Stimulated activated CD8-positive, alpha-beta memory T cell treated with anti-CD3 and anti-CD28 coated beads, Interleukin-15, amount 100 ng/mL, for 24 hours (primary cell): Measurements from ENCODE around the gene ZACN.
"Not testable (repeated sequence)": the region's sequence is repeated elsewhere in the genome, so short reads cannot be mapped to it uniquely, and the experiment has no call there.

Experiments
- DNase-seq: peaks from one replicate; pipeline ENCODE4 v3.0.0-alpha.2; 2020; ENCODE audit warnings: low read depth

The ZACN gene

DNA sequence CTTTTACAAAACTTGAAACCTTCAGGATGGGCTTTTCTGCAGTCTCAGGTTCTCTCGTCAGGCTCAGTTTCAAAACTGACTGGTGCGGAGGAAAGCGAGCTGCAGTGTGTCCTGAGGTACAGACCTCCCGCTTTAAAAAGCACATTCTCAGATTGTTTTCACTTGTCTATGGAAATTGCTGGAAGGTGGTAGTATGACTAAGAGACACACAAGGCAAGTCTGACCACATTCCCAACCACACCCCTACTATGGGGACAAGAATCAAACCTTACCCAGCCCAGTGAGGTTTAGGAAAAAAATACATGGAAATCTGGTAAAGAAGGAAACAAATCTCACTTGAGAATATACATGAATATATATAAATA is 24.9 kb upstream of the ZACN start:
- DNase-seq: no peak

DNA sequence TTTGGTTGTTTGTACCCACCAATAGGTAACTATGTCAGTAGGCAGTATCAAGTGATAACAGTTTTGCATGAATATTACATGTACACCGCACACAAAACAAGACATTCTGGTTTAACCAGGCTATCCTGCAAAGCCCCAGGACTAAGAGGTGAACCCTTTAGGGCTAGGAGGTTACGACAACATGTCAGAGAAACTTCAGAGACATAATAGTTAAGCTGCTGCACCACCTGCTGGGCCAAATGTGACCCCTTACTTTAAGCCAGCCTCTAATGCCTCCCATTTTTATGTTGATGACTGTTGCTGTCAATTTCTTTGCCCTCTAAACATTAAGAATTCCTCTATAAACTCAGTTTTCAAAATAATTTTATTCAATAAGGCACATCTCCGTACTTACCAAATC is 22.1 kb upstream of the ZACN start:
- DNase-seq: no peak

DNA sequence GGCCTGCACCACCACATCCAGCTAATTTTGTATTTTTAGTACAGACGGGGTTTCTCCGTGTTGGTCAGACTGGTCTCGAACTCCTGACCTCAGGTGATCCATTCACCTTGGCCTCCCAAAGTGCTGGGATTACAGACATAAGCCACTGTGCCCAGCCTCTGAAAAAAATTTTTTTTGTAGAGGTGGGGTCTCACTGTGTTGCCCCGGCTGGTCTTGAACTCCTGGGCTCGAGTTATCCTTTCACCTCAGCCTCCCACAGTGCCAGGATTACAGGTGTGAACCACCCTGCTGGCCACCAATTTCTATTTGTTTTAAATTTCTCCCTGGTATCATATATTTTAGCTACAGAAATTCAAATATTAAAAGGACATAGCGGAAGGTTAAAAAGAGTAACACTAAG is 20.7 kb upstream of the ZACN start:
- DNase-seq: not testable (repeated sequence)

DNA sequence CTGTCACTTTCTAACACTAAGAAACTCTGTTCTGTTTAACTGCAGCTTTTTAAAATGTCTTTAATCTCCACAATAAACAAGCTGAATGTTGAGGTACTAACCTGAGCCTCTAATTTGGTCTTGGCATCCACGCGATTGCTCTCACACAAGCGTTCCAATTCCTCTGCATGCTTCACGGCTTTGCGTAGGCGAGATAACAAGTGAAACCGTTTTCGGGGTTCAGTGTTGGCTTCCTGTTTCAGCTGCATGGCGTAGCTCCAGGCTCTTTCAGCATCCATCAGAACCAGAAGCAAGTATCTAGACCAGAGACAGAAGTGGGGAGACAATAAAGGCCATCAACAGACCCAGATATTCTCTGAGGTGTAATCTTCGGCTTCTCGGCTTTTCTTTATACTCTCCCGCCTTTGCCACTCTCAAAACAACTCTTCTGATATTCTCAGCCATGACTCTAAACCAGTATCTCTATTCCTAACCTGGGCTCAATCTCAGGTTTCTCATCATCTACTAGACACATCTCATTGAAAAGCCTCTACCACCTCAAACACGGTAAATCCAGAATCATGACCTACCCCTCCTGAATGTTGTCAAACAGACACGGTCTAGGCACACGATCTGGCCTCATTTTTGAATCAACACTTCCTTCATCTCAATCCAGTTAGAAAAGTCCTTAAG is 15.0 kb upstream of the ZACN start:
- no peak for DNase-seq

DNA sequence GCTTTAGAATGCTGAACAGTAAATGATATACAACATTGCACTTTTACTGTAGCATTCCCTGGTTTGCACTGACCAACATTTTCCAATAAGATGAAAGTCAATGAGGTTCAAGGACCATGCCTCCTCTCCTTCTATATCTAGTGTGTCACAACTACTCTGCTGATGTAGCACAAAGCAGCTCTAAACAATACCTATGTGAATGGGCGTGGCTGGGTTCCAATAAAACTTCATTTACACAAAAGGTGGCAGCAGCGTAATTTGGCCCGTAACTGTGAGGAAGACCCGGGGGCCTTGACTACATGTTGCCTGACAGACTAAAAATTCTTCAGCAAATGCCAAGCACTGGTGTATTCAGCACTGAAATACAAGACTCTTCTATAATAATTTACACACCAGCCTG is 13.2 kb upstream of the ZACN start:
- no peak for DNase-seq

DNA sequence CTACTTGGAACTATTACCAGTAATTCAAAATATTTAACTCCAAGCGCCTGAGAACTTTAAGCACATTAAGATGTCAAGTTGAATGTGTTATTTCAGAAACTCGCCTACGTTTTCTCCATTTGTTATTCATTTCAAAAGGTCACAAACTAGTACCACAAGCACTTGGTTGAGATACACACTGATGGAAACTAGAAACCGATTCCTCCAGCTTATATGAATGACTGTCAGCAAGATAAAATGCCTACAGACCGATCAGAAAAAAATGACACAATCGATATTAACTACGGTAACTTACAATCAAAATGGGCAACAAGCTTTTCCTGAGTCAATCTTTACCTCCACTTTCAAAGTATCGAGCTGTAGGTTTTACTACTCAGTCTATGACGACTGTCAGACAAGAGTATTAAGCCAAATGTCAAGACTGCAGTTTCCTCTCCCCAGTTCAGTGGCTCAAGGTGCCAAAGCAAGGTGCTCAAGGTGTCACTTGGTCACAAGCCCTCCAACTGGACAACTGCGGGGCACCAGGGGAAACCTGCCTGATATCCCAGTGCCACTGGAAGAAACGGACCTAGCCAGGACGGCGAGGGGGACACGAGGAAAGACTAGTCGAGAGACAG is 7.3 kb upstream of the ZACN start:
- no peak for DNase-seq

DNA sequence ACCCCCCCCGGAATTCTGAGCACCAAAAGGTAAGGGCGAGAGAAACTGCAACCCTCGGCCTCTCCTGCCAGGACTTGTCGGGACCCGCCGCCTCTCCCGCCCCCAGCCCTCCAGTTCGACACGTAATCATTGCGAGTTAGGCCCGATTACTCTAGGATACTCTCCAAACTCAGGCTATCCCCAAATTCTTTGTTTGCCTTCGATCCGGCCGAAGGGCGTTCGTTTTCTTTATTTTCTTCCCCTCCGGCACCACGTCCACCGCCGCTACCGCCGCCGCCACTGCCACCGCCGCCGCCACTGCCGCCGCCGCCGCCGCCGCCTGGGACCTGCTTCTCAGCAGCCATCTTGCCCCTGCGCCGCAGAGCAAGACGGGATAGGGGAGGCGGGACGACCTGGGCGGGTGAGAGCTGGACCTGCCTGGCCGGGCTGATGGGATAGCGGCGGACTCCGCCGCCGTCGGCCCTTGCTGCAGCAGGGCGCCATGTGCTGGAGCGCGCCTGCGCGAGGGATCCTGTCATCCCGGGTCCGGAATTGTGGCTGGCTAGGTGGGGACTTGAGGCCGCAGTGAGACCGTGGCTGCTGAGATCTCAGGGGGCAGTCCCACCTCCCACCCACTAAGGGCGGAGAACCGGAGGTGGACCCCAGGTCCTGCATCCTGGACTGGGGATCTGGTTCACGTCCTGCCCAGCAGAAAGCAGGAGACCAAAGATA is 6.7 kb upstream of the ZACN start, which contains the start of gene SRP68:
Gene SRP68 (minus strand): TSS at position 370 of the 711 bp plus-strand sequence. CDS start 26 bp downstream, at position 344.
- peak; percentile 61 for DNase-seq

DNA sequence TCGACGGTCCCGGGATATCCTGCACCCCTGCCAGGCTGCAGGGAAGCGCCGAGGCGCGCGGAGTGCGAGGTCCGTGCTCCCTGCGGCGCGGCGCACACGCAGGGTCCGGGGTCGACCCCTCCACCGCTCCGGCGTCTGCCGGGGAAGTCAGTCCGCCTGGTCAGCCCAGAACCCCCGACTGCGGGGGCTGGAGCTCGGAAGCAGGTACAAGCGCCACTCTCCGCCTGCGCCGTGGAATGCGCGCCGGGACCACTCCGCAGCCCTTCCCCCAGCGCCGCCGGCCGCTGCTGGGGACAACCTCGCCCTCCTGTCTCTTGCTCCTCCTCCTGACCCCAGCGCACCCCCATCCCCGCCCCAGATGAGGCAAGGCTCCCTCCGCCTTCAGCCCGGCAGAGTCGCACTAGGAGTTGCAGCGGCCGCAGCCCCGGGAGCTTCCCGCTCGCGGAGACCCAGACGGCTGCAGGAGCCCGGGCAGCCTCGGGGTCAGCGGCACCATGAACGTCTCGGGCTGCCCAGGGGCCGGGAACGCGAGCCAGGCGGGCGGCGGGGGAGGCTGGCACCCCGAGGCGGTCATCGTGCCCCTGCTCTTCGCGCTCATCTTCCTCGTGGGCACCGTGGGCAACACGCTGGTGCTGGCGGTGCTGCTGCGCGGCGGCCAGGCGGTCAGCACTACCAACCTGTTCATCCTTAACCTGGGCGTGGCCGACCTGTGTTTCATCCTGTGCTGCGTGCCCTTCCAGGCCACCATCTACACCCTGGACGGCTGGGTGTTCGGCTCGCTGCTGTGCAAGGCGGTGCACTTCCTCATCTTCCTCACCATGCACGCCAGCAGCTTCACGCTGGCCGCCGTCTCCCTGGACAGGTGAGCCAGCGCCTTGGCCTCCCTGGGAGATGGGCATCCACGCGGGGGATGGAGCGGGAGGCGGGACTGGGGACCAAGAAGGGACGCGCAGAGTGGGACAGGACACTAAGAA is 4.3 kb upstream of the ZACN start, which contains the start of gene GALR2:
Gene GALR2 (plus strand): TSS at position 392 of the 974 bp plus-strand sequence. CDS start 103 bp downstream, at position 495.
- DNase-seq: no peak

DNA sequence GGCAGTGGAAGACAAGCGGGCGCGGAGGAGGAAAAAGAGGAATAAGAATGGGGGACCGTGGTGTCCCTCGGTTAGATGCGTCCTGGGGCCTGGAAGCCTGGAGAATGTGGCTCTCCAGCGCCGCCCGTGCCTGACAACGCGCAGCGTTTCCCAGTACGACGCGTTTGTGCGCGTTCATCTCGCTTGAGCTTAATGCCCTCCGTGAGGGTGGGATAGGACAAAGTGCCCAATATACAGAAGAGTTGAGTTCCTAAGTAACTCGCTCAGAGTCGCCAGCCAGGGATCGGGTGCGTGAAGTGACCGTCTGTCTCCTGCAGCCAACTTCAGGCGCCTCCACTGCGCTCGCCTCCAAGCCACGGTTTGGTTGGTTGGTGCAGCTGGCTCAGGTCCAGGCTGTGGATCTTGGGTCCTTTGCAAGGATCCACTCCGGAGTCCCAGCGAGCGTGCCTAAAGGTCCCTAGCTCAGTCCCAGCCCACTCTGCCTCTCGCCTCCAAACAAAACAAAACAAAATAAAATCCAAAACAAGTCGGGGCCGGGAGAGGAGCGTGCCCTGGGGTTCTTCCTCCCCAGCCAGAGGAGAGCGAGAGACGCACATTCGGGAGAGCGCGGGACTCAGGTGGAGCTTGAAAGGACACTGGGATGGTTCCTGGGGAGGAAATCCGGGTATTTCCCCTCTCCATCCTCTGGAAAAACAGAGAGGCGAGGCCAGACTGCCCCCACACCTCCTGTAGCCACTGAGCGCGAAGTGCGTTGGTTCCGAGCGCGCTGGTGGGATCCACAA is 3.4 kb upstream of the ZACN start:
- DNase-seq: no peak

DNA sequence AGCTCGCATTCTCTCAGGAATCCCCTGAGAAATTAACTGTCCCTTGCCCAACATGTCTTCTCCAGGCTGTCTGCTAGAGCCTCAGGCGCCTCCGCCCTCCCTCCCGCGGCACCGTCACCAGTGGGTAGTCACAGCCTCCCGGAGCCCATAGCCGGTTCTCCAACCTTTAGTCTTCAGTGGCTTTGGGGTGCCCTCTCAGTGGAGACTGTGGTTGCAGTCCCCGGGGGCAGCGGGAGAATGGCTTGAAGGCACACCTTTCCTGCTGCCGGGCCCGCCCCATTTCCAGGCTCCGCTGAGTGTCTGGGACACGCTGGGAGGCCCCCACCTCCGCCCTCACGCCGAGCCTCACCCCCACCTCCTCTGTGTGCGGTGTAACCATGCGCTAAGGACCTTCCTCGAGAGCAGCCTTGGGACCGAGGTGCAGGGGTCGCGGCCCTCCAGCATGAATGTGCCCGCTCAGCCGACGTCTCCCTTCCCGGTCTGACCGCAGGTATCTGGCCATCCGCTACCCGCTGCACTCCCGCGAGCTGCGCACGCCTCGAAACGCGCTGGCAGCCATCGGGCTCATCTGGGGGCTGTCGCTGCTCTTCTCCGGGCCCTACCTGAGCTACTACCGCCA is 2.7 kb upstream of the ZACN start:
- DNase-seq: no peak

DNA sequence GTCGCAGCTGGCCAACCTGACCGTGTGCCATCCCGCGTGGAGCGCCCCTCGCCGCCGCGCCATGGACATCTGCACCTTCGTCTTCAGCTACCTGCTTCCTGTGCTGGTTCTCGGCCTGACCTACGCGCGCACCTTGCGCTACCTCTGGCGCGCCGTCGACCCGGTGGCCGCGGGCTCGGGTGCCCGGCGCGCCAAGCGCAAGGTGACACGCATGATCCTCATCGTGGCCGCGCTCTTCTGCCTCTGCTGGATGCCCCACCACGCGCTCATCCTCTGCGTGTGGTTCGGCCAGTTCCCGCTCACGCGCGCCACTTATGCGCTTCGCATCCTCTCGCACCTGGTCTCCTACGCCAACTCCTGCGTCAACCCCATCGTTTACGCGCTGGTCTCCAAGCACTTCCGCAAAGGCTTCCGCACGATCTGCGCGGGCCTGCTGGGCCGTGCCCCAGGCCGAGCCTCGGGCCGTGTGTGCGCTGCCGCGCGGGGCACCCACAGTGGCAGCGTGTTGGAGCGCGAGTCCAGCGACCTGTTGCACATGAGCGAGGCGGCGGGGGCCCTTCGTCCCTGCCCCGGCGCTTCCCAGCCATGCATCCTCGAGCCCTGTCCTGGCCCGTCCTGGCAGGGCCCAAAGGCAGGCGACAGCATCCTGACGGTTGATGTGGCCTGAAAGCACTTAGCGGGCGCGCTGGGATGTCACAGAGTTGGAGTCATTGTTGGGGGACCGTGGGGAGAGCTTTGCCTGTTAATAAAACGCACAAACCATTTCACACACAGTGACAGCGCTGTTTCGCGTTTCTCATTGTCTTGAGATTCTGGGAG is 2.0 kb upstream of the ZACN start:
- no peak for DNase-seq

DNA sequence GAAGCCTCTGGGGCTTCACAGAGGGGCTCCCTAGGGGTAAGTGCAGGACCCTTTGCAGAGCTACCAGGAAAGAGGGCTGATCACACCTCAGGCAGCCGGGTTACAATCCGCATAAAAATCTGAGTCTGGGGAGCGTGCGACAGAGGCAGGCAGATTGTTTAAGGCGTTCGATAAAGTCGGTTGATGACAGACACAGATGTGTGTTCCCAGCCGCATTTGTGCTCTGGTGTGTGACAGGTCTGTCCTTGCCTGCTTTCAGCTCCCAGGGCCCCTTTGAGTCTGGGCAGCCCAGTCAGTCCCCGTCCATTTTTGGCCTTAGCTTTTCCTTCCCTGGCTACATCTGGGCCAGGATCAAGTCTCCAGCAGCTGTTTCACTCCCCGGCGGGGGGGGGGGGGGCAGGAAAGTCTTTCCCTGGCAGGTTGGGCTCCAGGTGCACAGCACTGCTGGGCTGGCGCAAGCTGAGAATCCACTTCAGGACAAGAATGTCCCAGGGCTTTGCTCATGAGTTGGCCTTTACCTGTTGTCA is 1.3 kb upstream of the ZACN start:
- no peak for DNase-seq

DNA sequence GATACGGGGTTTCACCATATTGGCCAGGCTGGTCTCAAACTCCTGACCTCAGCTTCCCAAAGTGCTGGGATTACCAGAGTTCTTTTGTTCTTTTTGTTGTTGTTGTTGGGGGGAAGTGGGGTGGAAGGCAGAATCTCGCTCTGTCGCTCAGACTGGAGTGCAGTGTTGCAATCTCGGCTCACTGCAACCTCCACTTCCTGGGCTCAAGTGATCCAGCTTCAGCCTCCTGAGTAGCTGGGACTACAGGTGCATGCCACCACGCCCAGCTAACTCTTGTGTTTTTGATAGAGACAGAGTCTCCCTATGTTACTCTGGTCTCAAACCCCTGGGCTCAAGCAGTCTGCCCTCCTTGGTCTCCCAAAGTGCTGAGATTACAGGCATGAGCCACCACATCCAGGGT is 612 bp upstream of the ZACN start:
- not testable (repeated sequence) for DNase-seq

DNA sequence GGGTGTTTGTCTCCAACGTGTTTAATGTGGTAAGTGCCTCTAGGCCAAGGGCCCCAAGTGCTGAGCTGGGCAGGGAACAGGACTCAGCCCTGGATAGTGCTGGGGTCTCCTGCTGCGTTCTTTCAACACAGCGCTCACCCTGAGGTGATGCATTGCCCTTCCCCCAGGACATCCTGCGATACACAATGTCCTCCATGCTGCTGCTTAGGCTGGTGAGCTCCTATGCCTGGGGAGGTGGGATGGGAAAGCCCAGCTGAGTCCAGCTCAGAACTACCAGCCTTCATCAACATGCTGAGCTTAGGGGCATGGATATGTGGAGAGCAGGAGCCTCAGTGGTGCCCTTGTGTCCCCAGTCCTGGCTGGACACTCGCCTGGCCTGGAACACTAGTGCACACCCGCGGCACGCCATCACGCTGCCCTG is 563 bp downstream of the ZACN start:
- no peak for DNase-seq

DNA sequence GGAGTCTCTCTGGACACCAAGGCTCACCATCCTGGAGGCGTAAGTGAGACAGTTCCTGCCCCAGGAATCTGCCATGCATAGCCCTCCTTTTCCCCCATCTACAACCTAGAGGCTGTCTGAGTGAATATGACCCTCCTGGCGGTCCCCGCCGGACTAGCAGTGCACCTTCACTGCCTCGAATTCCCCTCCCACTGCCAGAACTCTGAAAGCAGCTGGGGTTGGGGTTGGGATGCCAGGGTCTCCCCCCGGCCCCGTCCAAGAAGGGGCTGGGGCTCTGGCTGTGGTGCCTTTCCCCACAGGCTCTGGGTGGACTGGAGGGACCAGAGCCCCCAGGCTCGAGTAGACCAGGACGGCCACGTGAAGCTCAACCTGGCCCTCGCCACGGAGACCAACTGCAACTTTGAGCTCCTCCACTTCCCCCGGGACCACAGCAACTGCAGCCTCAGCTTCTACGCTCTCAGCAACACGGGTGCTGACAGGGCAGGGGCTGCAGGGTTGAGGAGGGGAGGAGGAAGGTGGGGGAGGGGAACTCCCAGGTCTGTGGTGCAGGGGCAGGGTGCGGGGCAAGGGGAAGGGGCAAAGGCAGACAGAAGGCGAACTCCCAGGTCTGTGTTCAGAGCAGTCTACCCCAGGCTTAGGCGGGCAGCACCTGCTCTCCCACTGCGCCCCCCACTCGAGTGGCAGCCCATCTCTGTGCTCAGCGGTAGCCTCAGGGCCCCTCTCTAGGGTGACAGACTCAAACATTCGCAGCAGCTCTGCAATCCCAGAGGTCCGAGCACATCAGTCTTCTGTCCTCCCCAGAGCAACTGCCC is 1.2 kb downstream of the ZACN start:
- DNase-seq: no peak

DNA sequence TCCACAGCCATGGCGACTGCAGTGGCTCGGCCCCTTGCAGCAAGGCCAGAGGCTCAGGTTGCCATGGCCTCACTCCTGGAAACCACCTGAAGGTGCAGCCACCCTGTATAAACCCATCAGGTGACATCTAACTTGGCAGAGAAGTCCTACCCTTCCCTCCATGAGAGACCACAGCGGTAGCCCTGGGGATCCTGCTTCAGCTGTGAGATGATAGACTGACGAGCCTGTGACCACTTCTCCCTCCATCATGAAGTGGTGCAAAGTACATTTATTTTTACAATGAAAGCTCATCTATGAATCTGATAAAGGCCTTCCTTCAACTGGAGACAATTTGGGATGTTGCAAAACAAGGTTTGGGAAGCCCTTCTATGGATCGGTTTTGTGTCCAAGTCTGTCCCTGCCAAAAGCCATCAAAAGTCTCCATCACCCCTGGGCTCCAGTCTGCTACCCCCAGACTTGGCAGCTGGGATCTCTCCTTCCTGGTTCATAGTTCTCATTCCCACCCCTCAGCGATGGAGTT is 1.8 kb downstream of the ZACN start:
- no peak for DNase-seq

DNA sequence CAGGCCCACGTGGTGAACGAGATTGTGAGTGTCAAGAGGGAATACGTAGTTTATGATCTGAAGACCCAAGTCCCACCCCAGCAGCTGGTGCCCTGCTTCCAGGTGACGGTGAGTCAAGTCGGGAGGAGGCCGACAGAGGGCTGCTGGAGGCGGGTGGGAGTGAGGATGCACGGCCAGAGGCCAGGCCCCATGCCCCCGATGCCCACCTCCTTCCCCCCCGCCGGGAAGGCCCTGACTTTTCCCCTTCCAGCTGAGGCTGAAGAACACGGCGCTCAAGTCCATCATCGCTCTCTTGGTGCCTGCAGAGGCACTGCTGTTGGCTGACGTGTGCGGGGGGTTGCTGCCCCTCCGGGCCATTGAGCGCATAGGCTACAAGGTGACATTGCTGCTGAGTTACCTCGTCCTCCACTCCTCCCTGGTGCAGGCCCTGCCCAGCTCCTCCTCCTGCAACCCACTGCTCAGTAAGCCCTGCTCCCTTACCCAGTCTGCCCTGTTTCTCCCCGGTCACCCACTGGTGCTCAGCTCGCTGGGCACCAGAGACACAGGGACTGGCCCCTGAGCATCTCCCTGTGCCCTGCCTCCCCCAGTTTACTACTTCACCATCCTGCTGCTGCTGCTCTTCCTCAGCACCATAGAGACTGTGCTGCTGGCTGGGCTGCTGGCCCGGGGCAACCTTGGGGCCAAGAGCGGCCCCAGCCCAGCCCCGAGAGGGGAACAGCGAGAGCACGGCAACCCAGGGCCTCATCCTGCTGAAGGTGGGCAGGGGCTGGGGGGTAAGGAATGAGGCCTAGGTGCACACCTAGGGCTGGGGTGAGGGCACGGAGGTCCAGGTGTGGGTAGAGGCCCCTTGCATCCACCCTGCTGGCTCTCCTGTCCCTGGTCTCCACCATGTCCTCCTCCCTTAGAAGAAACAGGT is 2.6 kb downstream of the ZACN start:
- no peak for DNase-seq
